Stimulated activated CD4-positive, alpha-beta T cell treated with anti-CD3 and anti-CD28 coated beads, Interleukin-1b, Interleukin-23, amount 100 ng/mL, for 4 hours (primary cell): ENCODE data around the gene RNF207.

Source experiments
- DNase-seq, 2 donors: peaks; one replicate each; pipeline ENCODE4 v3.0.0-alpha.2; 2020; ENCODE audit warnings: low read depth in 2 of 2

Gene RNF207

DNA sequence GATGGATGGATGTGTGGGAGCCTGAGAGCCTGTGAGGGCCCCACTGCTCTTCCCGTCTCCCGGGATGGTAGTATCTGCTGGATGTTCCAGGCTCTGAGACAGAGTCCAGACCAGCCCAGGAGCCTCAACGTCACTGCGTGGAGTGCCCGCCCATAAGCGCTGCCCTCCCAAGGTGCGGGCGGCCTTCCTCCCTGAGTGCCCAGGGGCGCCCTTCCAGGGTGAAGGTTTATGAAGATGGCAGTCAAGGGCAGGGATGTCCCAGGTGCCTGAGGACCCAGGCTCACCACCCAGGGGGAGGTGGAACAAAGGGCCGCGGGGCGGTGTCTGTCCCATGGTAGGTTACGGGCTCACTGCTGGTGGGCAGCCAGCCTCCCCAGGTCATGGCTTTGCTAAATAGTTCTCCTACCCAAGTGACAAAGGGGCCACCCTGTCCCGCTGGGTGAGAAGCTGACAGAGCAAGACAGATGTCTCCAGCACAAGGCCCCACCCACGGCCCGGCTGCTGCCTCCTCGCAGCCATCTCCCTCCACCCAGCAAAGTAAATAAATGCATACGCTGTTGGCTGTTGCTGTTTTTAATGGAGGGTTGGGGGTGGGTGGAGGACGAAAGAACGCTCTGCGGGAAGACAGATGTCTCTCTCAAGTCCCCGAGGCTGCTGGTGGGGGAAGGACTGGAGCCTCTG is 63.9 kb downstream of the RNF207 start:
- DNase-seq = no peak

DNA sequence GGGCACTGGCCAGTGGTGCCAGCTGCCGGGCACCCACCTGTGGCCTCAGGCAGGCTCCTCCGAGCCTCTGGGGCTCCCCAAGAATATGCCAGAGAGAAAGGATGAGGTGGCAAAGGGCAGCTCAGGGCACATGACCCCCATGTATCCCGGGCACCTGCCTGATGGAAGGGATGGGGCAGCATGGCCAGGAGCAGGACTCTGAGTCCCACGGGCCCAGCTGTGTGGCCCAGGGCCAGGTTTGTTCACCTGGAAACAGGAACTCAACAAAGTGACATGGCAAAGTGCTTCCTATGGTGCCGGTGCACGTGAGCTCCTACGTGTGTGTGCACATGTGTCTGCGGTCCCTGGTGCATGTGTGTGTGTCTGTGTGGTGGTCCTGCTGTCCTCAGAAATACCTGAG is 64.5 kb downstream of the RNF207 start:
- no peak for DNase-seq
